Activated CD4-positive, CD25-positive, alpha-beta regulatory T cell treated with anti-CD3 and anti-CD28 coated beads, Interleukin-2, amount 50 U/mL, for 72 hours (primary cell): ENCODE results near the gene FBLN5.
"Not testable (repeated sequence)": the region's sequence is repeated elsewhere in the genome, so short reads cannot be mapped to it uniquely, and the experiment has no call there.

Experiments used
- DNase-seq: peaks from one replicate; pipeline ENCODE4 v3.0.0; 2021

The FBLN5 gene

GRCh38 chr14:91882776-91883175, 64.7 kb downstream of the FBLN5 start:
- no peak for DNase-seq

DNA sequence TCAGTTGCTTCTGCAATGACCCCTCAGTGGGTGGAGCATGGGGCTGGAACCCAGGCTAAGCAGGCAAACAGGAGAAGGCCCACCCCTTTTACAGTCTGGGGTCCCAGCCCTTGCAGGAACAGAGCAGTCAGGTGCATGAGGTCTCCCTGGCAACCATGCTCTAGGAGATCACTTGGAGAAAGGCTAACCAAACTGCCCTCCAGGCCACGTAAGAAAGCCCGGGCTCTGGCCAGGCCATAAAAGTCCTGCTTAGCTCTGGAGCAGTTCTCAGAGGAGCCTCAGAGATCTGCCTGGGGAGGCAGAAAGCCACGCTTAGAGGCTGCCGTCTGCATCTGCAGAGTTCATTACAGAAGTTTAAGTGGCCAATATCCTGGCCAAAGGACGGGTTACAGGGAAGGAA, 65.1 kb downstream of the FBLN5 start:
- no peak for DNase-seq

GRCh38 chr14:91879196-91879595, 68.3 kb downstream of the FBLN5 start:
- DNase-seq = no peak

GRCh38 chr14:91878274-91878673, 69.2 kb downstream of the FBLN5 start:
- no peak for DNase-seq

DNA sequence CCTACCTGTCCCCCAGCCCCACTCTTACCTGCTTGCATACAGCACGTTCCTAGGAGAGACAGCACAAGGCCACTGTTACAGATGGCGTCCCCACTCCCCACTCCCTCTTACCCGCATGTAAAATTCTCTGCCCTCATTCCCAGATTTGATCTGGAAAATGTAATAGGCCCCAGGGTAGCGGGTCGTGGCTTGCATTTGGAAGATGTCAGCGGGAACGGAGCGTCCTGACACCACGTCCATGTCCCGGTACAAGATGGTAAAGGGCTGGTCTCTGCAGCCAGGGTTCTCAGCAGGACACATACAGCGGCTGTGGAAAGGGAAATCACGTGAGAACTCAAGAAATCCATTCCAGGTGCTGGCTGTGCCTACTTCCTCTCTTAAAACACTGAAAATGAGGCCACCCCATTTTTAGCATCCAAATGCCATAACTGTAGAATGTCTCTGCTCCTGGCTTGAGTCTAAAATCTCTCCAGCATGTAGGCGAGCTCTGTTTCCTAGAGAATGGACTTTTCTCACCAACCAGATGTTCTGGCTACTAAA, 70.0 kb downstream of the FBLN5 start:
- DNase-seq = no peak

DNA sequence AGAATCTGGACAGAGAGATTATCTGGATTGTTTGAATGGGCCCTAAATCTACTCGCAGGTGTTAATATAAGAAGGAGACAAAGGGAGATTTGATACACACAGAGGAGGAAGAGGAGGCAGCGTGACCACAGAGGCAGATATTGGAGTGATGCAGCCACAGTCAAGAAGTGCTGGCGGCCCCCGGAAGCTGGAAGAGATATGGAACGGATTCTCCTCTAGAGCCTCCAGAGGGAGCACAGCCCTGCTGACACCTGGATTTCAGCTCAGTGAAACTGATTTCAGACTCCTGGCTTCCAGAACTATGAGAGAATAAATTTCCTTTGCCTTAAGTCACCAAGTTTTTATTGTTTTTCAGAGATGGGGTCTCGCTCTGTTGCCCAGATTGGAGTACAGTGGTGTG, 71.0 kb downstream of the FBLN5 start:
- no peak for DNase-seq

DNA sequence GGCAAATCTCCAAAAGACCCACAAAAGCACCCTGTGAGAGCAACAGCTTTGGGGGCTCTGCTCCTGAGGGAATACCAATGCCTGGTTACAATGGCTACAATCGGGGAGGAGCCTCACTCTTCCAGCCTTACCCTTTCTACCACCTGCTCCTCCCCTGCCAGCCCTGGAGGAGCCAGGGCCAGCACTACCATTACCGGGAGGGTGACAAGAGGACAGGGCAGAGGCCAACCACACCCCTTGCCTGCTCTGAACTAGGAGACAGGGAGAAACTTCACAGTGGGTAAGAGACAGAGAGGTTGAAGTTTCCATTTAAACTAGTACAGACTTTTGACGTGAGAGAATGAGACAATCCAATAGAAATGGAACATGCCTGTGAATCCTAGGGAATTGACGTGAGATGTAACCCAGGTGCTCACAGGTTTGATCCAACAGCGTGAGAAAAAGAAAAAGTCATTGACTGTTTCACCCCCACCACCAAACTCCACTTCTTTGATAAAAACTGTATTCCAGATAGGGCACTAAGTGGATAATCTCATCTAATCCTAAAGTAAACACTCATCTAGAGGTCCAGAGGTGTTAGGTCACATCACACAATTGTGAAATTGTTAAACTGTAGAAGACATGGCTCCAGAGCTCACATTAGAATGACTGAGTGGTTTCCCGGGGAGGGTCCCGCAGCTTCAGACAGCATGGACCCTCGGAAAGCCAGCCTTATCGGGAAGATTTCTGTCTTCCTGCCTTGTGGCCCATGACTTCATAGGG, 71.8 kb downstream of the FBLN5 start:
- DNase-seq = no peak

- DNase-seq = peak; percentile 52
Observed at GRCh38 chr14:91873471-91874415, 73.8 kb downstream of the FBLN5 start.

DNA sequence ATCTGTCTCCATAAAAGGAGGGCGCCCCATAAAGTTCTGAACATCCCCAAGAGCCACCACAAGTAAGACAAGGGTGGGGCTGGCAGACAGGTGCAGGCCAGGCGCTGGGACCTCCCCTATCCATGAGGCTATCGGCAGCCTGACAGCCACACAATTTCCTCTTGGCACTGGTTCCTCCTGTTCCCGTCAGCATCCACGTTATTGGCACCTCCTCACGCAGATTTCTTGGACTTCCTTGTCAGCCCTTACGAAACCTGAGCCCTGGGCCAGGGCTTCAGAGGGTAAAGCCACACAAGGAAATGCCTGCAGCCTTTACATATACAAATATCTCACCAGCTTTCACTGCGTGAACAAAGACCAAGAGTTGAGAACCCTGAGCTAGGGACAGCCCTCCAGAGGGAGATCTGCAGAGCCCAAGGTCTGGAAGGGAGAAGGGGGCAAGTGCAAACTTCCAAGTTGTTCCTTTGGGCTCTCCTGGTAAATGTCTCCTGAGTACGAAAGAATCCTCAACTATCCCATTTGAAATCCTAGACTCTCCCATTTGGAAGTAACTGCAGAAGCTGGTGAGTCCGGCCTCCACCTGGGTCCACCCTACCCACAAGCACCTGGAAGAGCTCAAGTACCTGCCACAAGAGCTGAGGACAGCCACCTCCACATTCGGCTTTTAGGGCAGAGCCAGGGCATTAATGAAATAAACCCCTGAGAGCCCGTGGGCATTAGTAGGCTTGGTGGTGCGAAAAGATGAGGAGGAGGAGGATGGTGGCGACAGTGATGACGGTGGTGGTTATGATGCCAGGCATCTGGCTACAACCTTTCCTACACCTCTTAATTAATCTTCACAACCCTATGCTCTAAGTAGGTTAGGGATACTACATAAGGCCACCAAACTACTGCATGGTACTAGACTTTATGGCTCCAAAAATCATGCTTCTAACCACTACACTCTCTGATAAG, 74.7 kb downstream of the FBLN5 start:
- DNase-seq = no peak

DNA sequence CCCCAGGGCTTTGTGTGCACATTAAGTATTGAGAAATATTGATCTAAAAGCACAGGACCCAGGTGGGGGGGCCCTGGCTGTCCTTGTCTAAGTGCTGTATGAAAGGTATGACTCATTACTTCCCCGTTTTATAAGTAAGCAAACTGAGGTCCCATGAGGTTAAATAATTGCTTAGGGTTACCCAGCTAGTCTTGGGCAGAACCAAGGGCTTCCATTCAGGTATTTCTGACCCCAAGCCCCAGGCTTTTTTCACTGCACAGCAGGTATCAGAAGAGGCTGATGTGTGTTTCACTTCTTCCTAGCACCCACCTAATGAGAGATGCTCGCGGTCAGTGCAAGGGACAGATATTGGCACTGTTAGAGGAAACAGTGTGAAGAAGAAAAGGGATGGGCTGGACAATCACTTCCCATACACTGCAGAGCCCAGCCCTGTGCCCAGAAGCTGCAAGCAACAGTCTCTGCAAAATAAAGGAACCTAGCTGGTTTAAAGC, 75.4 kb downstream of the FBLN5 start:
- DNase-seq = no peak

GRCh38 chr14:91871401-91871800, 76.1 kb downstream of the FBLN5 start:
- not testable (repeated sequence) for DNase-seq

DNA sequence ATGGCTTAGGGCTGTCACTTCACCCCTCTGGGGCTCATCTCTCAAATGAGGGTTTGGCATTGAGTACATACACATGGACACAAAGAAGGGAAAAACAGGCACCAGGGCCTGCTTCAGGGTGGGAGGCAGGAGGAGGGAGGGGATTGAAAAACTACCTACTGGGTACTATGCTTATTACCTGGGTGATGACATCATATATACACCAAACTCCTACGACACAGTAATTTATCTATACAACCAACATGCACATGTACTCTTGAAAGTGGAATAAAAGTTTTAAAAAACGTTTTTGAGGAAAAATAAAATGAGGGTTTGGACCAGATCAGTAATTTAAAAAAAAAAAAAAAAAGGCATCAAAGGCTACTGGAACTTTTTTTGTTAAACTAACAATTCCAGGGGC, 76.6 kb downstream of the FBLN5 start:
- no peak for DNase-seq

- peak; percentile 47 for DNase-seq
Observed at GRCh38 chr14:91870001-91870400, 77.5 kb downstream of the FBLN5 start.

DNA sequence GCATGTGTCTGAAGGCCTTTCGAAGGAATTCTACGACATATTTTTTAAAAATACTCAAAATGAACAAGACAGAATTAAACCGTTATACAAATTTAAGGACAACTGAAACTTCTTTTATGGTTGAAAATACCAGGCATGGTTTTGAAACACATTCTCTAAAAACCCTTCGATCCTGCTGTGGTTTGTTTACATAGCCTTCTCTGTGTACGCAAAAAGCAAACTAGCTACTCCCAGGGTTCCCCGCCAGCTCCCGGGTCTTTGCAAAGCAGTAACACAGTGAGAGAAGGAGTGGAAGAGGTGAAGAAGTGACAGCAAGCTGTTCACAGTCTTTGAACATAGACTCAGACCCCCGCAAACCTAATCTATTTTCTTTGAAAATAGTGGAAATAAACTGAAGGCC, 77.9 kb downstream of the FBLN5 start:
- DNase-seq = no peak

GRCh38 chr14:91867316-91867988, 80.0 kb downstream of the FBLN5 start, which contains the start of gene TC2N:
TC2N (minus strand) TSS chr14:91867536; CDS start chr14:91813769, 53,767 bp downstream.
- no peak for DNase-seq

DNA sequence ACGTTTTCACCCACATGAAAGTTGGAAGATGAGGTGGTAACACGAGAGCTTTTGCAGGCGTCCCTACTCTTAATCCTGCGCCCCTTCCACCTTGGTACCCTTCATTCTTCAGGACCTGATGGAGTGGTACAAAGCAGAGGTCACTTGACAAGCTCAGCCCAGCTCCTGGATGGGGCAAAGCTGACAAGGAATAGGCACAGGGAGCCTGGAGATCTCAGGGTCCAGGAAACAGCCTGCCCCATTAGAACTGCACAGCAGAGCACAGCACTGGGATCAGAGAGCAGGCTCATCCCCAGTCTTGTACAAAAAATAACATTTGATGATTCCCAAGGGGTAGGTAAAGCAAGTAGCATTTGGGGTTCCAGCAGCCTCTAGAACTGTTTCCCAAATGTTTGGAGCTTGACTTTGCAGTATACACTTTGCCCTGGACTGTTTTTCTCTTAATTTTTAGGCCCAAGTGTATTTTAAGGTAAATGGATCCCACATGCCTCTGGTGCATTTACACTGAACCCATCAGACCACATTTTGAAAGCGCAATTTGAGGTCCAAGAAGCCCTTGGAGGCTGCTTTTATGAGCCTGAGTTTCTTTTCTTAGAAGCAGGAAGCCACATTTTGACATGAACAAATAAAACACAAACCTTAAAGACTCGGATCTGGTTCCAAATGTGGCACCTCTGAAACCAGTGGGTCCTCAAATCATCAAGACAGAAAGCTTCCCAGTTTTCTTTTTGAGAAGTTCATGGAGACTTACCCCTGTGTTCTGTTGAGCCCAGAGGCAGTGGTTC, 80.8 kb downstream of the FBLN5 start:
- no peak for DNase-seq

DNA sequence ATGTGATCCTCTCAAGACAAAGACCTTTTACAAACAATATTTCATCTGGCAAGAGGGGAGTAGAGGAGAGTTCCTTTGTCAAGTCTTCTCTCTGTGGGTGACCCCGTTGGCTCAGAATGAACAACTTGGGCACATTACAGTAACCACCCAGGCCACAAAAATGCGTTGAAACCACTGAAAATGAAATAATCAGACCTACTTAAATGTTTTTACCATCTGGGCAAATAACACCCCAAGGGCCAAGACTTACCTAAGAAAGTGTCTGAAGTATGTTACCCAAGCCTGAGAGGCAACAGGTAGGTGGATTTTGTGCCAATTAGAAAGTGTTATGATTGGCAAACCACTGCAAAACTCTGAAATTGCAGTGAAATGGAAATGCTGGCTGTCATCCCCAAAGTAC, 81.4 kb downstream of the FBLN5 start:
- no peak for DNase-seq

- DNase-seq = no peak
Observed at GRCh38 chr14:91862417-91862816, 85.1 kb downstream of the FBLN5 start.

- no peak for DNase-seq
Observed at GRCh38 chr14:91861091-91861490, 86.4 kb downstream of the FBLN5 start.

- no peak for DNase-seq
Observed at GRCh38 chr14:91860238-91860637, 87.3 kb downstream of the FBLN5 start.
